ENCODE results near the gene GAMT.

The GAMT gene

GRCh38 chr19:1373042-1373533 is 28.3 kb downstream of the GAMT start:
- peaks cover 76% of the 10 kb centered on the region for H3K36me3 ChIP-seq (ENCODE audit: insufficient read depth, low read length)
- H2AFZ ChIP-seq (ENCODE audit: low read depth, low read length), result no peak overlapping the region
- H3K4me1 ChIP-seq (ENCODE audit: insufficient read depth, low read length), result no peaks in the 10 kb centered on the region
- TF ChIP-seq CTCF (IDR thresholded peaks at IDR 0.05; ENCODE audit: borderline replicate concordance, extremely low read depth, low read length, poor library complexity, severe bottlenecking) (no peak), EZH2 (IDR thresholded peaks at IDR 0.05; ENCODE audit: borderline replicate concordance, low read depth, low read length, severe bottlenecking) (no peak)
- no peak for DNase-seq
- no peak overlapping the region for H3K4me2 ChIP-seq (ENCODE audit: insufficient read depth, low read length)
- no peaks in the 10 kb centered on the region for H3K27me3 ChIP-seq (ENCODE audit: insufficient read depth, low read length, poor library complexity)
- H3K9me3 ChIP-seq (ENCODE audit: insufficient read depth, low read length, severe bottlenecking), result no peaks in the 10 kb centered on the region
- no peak overlapping the region for H3K27ac ChIP-seq (ENCODE audit: low read length)
- no peaks in the 10 kb centered on the region for H3K79me2 ChIP-seq (ENCODE audit: insufficient read depth, low read length)
- ATAC-seq (ENCODE audit: insufficient read depth, low read depth), result no peak
- H3K4me3 ChIP-seq (ENCODE audit: low read depth in 1 of 2, low read length in 2 of 2), result no peak overlapping the region
- no peak overlapping the region for H3K9ac ChIP-seq (ENCODE audit: low read depth, low read length)
- peaks cover 10% of the 10 kb centered on the region; the same call in 1 of the 2 replicates for H4K20me1 ChIP-seq (ENCODE audit: insufficient read depth, low read length)

- Histone ChIP-seq H3K36me3 (ENCODE audit: insufficient read depth, low read length) (peaks cover 79% of the 10 kb centered on the region), H3K9ac (ENCODE audit: low read depth, low read length) (no peak overlapping the region), H2AFZ (ENCODE audit: low read depth, low read length) (no peak overlapping the region), H4K20me1 (ENCODE audit: insufficient read depth, low read length) (no peaks in the 10 kb centered on the region; the same call in 1 of the 2 replicates), H3K27me3 (ENCODE audit: insufficient read depth, low read length, poor library complexity) (no peaks in the 10 kb centered on the region), H3K4me3 (ENCODE audit: low read depth in 1 of 2, low read length in 2 of 2) (no peak overlapping the region), H3K9me3 (ENCODE audit: insufficient read depth, low read length, severe bottlenecking) (no peaks in the 10 kb centered on the region), H3K79me2 (ENCODE audit: insufficient read depth, low read length) (no peaks in the 10 kb centered on the region), H3K4me1 (ENCODE audit: insufficient read depth, low read length) (no peaks in the 10 kb centered on the region), H3K4me2 (ENCODE audit: insufficient read depth, low read length) (no peak overlapping the region), H3K27ac (ENCODE audit: low read length) (no peak overlapping the region)
- no peak for TF ChIP-seq EZH2 (IDR thresholded peaks at IDR 0.05; ENCODE audit: borderline replicate concordance, low read depth, low read length, severe bottlenecking)
- TF ChIP-seq CTCF (IDR thresholded peaks at IDR 0.05; ENCODE audit: borderline replicate concordance, extremely low read depth, low read length, poor library complexity, severe bottlenecking), result no peak
- DNase-seq (no peak), ATAC-seq (ENCODE audit: insufficient read depth, low read depth) (no peak)
These were observed 30.6 kb downstream of the GAMT start for GRCh38 chr19:1370579-1371361.

- Histone ChIP-seq H3K4me2 (ENCODE audit: insufficient read depth, low read length) (no peak overlapping the region), H3K36me3 (ENCODE audit: insufficient read depth, low read length) (peaks cover 89% of the 10 kb centered on the region), H3K9ac (ENCODE audit: low read depth, low read length) (no peak overlapping the region), H3K4me1 (ENCODE audit: insufficient read depth, low read length) (no peaks in the 10 kb centered on the region), H4K20me1 (ENCODE audit: insufficient read depth, low read length) (no peaks in the 10 kb centered on the region; the same call in 1 of the 2 replicates), H2AFZ (ENCODE audit: low read depth, low read length) (no peak overlapping the region), H3K9me3 (ENCODE audit: insufficient read depth, low read length, severe bottlenecking) (no peaks in the 10 kb centered on the region), H3K27ac (ENCODE audit: low read length) (no peak overlapping the region), H3K79me2 (ENCODE audit: insufficient read depth, low read length) (peaks cover under 1% of the 10 kb centered on the region; the same call in 1 of the 2 replicates), H3K27me3 (ENCODE audit: insufficient read depth, low read length, poor library complexity) (no peaks in the 10 kb centered on the region), H3K4me3 (ENCODE audit: low read depth in 1 of 2, low read length in 2 of 2) (no peak overlapping the region)
- TF ChIP-seq CTCF (IDR thresholded peaks at IDR 0.05; ENCODE audit: borderline replicate concordance, extremely low read depth, low read length, poor library complexity, severe bottlenecking) (no peak), EZH2 (IDR thresholded peaks at IDR 0.05; ENCODE audit: borderline replicate concordance, low read depth, low read length, severe bottlenecking) (no peak)
- no peak for DNase-seq
- ATAC-seq (ENCODE audit: insufficient read depth, low read depth), result no peak
These were observed 32.0 kb downstream of the GAMT start for GRCh38 chr19:1369214-1369805.
